ENCODE measurements around the gene CHRM1.

The CHRM1 gene

DNA sequence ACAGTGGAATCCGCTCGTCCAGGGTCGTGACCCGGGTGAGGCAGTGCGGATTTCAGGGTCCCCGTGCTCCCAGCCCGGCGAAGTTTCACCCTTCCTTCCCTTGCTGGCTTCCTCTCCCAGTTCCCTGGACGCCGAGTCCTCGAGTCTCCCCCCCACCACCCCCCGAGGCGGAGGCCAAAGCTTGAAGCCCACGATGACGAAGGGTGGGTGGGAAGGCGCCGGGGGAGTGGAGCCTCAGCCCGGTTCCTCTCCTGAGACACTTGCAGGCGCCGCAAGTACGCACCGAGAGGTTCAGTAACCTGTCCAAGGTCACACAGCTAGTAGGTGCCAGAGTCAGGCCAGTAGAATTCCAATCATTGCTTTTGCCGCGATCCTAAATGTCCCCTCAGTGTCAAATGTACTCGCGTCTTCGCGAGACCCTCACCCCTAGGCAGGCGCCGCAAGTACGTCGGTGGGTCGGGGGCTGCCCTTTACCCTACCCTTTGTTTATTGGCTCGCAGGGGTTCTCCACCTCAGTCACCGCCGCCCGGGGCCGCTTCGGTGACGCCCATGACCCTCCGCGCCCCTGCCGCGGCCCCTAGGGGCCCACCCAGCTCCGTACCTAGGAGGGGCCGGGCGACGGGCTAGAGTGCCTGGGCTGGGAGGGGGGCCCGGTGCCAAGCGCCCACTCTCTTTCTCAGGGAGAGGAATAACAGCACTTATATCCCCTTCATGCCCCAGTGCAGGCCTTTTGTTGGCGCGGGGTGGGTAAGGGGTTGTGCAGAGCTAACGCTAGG, 5.7 kb upstream of the CHRM1 start:
- peak overlapping the region; percentile 62 for H3K4me2 ChIP-seq (ENCODE audit: low read length)
- H3K4me3 ChIP-seq (ENCODE audit: low read depth, low read length) = no peak overlapping the region
- H3K9ac ChIP-seq = no peak overlapping the region
- H3K4me1 ChIP-seq = peaks cover 5% of the 10 kb centered on the region
- H3K79me2 ChIP-seq = no peaks in the 10 kb centered on the region
- no peaks in the 10 kb centered on the region for H3K9me3 ChIP-seq (ENCODE audit: control insufficient read depth, low read length)
- no peaks in the 10 kb centered on the region for H3K27me3 ChIP-seq (ENCODE audit: control insufficient read depth, insufficient read depth, low read length)
- H2AFZ ChIP-seq = peak overlapping the region; percentile 76
- TF ChIP-seq, protein P1, sequence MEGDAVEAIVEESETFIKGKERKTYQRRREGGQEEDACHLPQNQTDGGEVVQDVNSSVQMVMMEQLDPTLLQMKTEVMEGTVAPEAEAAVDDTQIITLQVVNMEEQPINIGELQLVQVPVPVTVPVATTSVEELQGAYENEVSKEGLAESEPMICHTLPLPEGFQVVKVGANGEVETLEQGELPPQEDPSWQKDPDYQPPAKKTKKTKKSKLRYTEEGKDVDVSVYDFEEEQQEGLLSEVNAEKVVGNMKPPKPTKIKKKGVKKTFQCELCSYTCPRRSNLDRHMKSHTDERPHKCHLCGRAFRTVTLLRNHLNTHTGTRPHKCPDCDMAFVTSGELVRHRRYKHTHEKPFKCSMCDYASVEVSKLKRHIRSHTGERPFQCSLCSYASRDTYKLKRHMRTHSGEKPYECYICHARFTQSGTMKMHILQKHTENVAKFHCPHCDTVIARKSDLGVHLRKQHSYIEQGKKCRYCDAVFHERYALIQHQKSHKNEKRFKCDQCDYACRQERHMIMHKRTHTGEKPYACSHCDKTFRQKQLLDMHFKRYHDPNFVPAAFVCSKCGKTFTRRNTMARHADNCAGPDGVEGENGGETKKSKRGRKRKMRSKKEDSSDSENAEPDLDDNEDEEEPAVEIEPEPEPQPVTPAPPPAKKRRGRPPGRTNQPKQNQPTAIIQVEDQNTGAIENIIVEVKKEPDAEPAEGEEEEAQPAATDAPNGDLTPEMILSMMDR (IDR thresholded peaks at IDR 0.05) = no peak
- no peaks in the 10 kb centered on the region for H3K36me3 ChIP-seq (ENCODE audit: control insufficient read depth, insufficient read depth, low read length)
- no peak overlapping the region for H3K27ac ChIP-seq

DNA sequence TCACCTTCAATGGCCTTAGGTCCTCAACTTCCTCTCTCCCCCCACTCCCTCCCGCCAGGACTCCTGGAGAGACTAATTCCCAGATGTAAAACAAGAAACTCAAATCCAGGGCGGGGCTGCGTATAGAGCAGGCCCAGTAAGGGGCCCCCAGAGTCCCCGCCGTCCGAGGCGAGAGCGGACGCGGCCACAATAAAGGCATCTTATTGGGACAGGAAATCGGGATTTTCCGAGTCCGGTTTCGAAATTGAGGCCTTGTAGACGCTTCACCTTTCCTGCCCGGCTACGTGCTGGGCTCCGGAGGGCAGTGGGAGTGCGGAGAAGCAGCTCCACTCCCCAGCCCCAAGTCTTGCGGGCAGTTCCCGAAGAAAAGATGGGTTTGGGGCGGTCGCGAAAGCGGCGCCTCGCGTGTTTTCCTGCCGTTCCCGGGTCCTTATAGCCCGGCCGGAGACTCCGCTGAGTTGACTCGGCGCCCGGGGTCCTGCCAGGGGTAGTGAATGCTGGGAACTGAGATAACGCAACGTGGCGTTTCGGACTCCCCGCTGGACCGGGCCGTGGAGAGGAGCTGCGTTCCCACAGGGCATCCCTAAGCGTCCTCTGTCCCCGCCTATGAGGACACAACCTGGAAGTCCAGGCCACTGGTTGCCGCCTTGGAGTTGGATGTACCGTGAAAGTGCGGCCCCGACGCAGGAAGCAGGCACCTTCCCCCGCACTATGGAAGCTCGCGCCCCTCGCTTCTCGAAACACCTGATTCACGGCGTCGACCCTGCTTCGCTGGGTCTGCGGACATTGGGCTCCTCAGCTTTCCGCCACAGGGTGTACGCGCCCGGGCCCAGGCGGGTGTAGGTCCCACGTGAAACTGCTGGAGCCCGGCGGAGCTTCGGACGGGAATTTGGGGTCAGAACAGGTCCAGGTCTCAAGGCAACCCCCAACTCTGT, 4.8 kb upstream of the CHRM1 start:
- Histone ChIP-seq H3K4me3 (ENCODE audit: low read depth, low read length) (peak overlapping the region; percentile 31), H3K4me1 (peaks cover 5% of the 10 kb centered on the region), H2AFZ (peak overlapping the region; percentile 76), H3K9ac (no peak overlapping the region), H3K27me3 (ENCODE audit: control insufficient read depth, insufficient read depth, low read length) (no peaks in the 10 kb centered on the region), H3K27ac (no peak overlapping the region), H3K4me2 (ENCODE audit: low read length) (peak overlapping the region; percentile 62), H3K9me3 (ENCODE audit: control insufficient read depth, low read length) (no peaks in the 10 kb centered on the region), H3K36me3 (ENCODE audit: control insufficient read depth, insufficient read depth, low read length) (no peaks in the 10 kb centered on the region), H3K79me2 (no peaks in the 10 kb centered on the region)
- TF ChIP-seq, protein P1 (IDR thresholded peaks at IDR 0.05) = no peak

DNA sequence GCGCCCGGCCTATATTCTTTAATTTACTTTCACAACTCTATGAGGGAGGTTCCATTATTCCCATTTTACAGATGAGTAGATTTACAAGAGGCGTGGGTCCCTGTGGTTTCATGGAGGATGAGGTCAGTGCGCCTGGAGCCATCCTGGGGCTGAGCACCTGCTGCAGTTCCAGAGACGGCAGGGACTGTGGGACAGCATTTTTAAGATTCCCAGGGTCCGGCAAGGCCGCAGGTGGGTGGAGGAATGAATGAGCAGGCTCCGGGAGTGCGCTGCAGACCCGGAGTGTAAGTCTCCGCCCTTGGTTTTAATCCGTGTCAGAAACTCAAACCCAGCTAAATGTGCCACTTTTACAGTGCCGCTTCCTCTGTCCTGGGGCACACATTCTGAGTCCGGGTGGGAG, 4.1 kb upstream of the CHRM1 start:
- Histone ChIP-seq H3K79me2 (no peaks in the 10 kb centered on the region), H3K36me3 (ENCODE audit: control insufficient read depth, insufficient read depth, low read length) (no peaks in the 10 kb centered on the region), H3K27me3 (ENCODE audit: control insufficient read depth, insufficient read depth, low read length) (no peaks in the 10 kb centered on the region), H3K9me3 (ENCODE audit: control insufficient read depth, low read length) (no peaks in the 10 kb centered on the region), H3K4me1 (peaks cover 5% of the 10 kb centered on the region), H3K4me2 (ENCODE audit: low read length) (peak overlapping the region; percentile 62), H3K4me3 (ENCODE audit: low read depth, low read length) (no peak overlapping the region), H2AFZ (no peak overlapping the region), H3K9ac (no peak overlapping the region), H3K27ac (no peak overlapping the region)
- TF ChIP-seq, protein P1 (IDR thresholded peaks at IDR 0.05) = no peak

DNA sequence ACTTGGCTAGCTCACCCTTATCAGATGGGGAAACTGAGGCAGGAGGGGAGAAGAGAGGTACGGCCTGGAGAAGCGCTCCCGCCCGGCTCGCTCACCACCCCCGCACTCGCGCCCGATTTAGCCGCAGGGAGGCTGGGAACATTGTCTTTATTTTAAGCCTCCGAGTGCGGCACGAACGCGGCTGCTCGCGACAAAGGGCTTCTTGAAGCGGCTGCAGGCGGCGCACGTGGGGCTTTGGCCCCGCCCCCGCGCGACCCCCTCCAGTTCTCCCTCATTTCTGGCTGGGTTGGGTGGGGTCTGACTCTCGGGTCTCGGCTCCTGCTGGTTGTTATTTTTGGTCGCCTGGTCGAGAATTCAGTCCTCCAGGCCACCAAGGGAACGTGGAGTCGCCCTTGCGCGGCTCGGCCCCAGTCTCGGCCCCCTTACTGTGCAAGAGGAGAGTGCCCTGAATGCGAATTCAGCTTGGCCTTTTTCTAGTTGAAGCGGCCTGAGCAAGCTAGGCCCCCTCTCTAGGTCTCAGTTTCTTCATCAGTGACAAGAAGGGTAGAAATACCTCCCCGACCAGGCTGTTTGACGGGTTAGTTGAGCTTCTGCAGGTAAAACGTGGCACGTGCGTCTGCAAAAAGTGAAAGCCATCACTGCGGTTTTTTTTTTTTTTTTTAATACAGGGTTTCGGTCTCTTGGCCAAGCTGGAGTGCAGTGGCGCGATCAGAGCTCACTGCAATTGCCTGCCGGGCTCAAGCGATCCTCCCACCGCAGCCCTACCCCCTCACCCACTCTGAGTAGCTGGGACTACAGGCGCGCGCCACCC, 2.6 kb upstream of the CHRM1 start:
- peak overlapping the region; percentile 34 for H2AFZ ChIP-seq
- H3K27ac ChIP-seq = no peak overlapping the region
- no peaks in the 10 kb centered on the region for H3K36me3 ChIP-seq (ENCODE audit: control insufficient read depth, insufficient read depth, low read length)
- no peaks in the 10 kb centered on the region for H3K9me3 ChIP-seq (ENCODE audit: control insufficient read depth, low read length)
- H3K9ac ChIP-seq = no peak overlapping the region
- no peaks in the 10 kb centered on the region for H3K79me2 ChIP-seq
- no peaks in the 10 kb centered on the region for H3K27me3 ChIP-seq (ENCODE audit: control insufficient read depth, insufficient read depth, low read length)
- TF ChIP-seq, protein P1 (IDR thresholded peaks at IDR 0.05) = no peak
- H3K4me2 ChIP-seq (ENCODE audit: low read length) = peak overlapping the region; percentile 35
- peaks cover 5% of the 10 kb centered on the region for H3K4me1 ChIP-seq
- no peak overlapping the region for H3K4me3 ChIP-seq (ENCODE audit: low read depth, low read length)
